Esophagus squamous epithelium (tissue), 5 donors: ENCODE data around the gene MBD3L2. TPM values are rescaled to one million over a fixed set of nuclear protein-coding genes. Genes with fewer than 3 reads are reported as not detected.
A peak's percentile ranks its signal among the peaks of the same experiment; 100 is the strongest.

Experiments used
- DNase-seq: peaks from one replicate; lab custom pipeline; 2025; lab: John Stamatoyannopoulos, UW
- H3K27ac ChIP-seq, 4 donors: fragments of 200-600 bp; sonication (generic); one replicate each; pipeline ENCODE4 v1.5.1; 2016 to 2019; ENCODE audit warnings: mild to moderate bottlenecking in 1 of 4
- H3K27me3 ChIP-seq, 4 donors: fragments of 200-600 bp; sonication (generic); 1 replicate in 3 of 4; 2 replicates in 1 of 4; pipeline versions ENCODE4 v1.5.1 to v1.6.0; 2017 to 2021; ENCODE audit warnings: antibody characterized with exemption in 1 of 4
- H3K36me3 ChIP-seq, 3 donors: fragments of 200-600 bp; sonication (generic); one replicate each; pipeline ENCODE4 v1.5.1; 2016 to 2019
- H3K4me1 ChIP-seq, 3 donors: fragments of 200-600 bp; sonication (generic); one replicate each; pipeline ENCODE4 v1.5.1; 2017 to 2019
- H3K4me3 ChIP-seq, 4 donors: fragments of 200-600 bp; sonication (generic); 1 replicate in 3 of 4; 2 replicates in 1 of 4; pipeline ENCODE4 v1.5.1; 2016 to 2019; ENCODE audit warnings: mild to moderate bottlenecking in 2 of 4, moderate library complexity in 1 of 4
- H3K9me3 ChIP-seq, 3 donors: fragments of 200-600 bp; sonication (generic); one replicate each; pipeline ENCODE4 v1.5.1; 2016 to 2019
- CTCF ChIP-seq, 6 experiments: fragments of 450-650 bp in 4 of 6; fragments of 200-600 bp in 2 of 6; sonication (generic) in 2 of 6; IDR thresholded peaks; one replicate each; pipeline ENCODE4 v1.5.1; 2016 to 2019; ENCODE audit warnings: antibody characterized with exemption in 6 of 6, mild to moderate bottlenecking in 4 of 6, moderate library complexity in 4 of 6
- POLR2A ChIP-seq, 4 donors: fragments of 450-650 bp; IDR thresholded peaks; one replicate each; pipeline ENCODE4 v1.6.1; 2017; ENCODE audit warnings: antibody characterized with exemption in 4 of 4, mild to moderate bottlenecking in 4 of 4, moderate library complexity in 3 of 4
- WGBS, 2 donors: methylation state at CpG; one replicate each; pipeline ENCODE4 v1.1.5; 2018; 5-methylcytosine and 5-hydroxymethylcytosine counted together
- intact Hi-C: fragments of 100-400 bp; cut with DNase I; formaldehyde crosslinking; loops from one replicate; pipeline ENCODE4 v1.15.0; 2022
- total RNA-seq, 4 donors: library from RNA; depleted of rRNA; stranded (reverse); fragments of >200 nt; gene quantifications; one replicate each; pipeline ENCODE4 v1.1.0, GENCODE V29; 2016
- donor health status: DM: yes; HTN: yes; CAD: no.

Gene MBD3L2
- total RNA-seq, 4 donors from 2014 or later, result not detected

GRCh38 chr19:7076151-7076550, 27.0 kb downstream of the MBD3L2 start:
- H3K4me1 ChIP-seq, result peaks cover 0 to under 1% (median 0%) of the 10 kb centered on the region in 3 donors
- 97 to 100% methylated on average over 5 of the region's 6 CpGs for WGBS, 2 donors
- TF ChIP-seq CTCF (IDR thresholded peaks at IDR 0.05) (no peak), POLR2A (IDR thresholded peaks at IDR 0.05) (no peak)
- H3K27ac ChIP-seq, result no peak overlapping the region
- H3K4me3 ChIP-seq, result no peak overlapping the region
- no peaks in the 10 kb centered on the region for H3K27me3 ChIP-seq
- H3K36me3 ChIP-seq, result peaks cover 60 to 100% (median 86%) of the 10 kb centered on the region in 3 donors
- no peak for DNase-seq
- peaks cover under 1 to 66% (median 52%) of the 10 kb centered on the region in 3 donors for H3K9me3 ChIP-seq
- intact Hi-C loops, result no loop called here

GRCh38 chr19:7078008-7078407, 28.9 kb downstream of the MBD3L2 start:
- Histone ChIP-seq H3K9me3 (peaks cover 15 to 84% (median 70%) of the 10 kb centered on the region in 3 donors), H3K4me3 (no peak overlapping the region), H3K4me1 (no peaks in the 10 kb centered on the region), H3K27me3 (no peaks in the 10 kb centered on the region), H3K36me3 (peaks cover 76 to 100% (median 96%) of the 10 kb centered on the region in 3 donors), H3K27ac (no peak overlapping the region)
- WGBS, 2 donors, result 95 to 100% methylated on average over 2 of the region's 2 CpGs
- no peak for TF ChIP-seq POLR2A (IDR thresholded peaks at IDR 0.05)
- intact Hi-C loops, result no loop called here
- no peak for DNase-seq

GRCh38 chr19:7083076-7083956, 34.2 kb downstream of the MBD3L2 start:
- Histone ChIP-seq H3K4me1 (no peaks in the 10 kb centered on the region), H3K27me3 (no peaks in the 10 kb centered on the region), H3K4me3 (peak overlapping the region in 1 of 4 donors; percentile 34), H3K27ac (no peak overlapping the region), H3K9me3 (peaks cover 18 to 100% (median 95%) of the 10 kb centered on the region in 3 donors), H3K36me3 (peaks cover 58 to 78% (median 60%) of the 10 kb centered on the region in 3 donors)
- intact Hi-C loops, result no loop called here
- DNase-seq, result no peak
- WGBS, 2 donors, result 96 to 98% methylated on average over 15 of the region's 15 CpGs
- TF ChIP-seq CTCF (IDR thresholded peaks at IDR 0.05), result no peak
- no peak for TF ChIP-seq POLR2A (IDR thresholded peaks at IDR 0.05)

- H3K9me3 ChIP-seq, result peaks cover 0 to 96% (median 43%) of the 10 kb centered on the region in 3 donors
- no peaks in the 10 kb centered on the region for H3K4me1 ChIP-seq
- H3K27ac ChIP-seq, result no peak overlapping the region
- TF ChIP-seq POLR2A (IDR thresholded peaks at IDR 0.05), result no peak
- no peak for TF ChIP-seq CTCF (IDR thresholded peaks at IDR 0.05)
- DNase-seq, result no peak
- no peak overlapping the region for H3K4me3 ChIP-seq
- no peaks in the 10 kb centered on the region for H3K27me3 ChIP-seq
- peaks cover 2 to 30% (median 10%) of the 10 kb centered on the region in 3 donors for H3K36me3 ChIP-seq
- 85 to 93% methylated on average over 6 of the region's 6 CpGs for WGBS, 2 donors
- intact Hi-C loops, result no loop called here
Measured at GRCh38 chr19:7088999-7089398, 39.9 kb downstream of the MBD3L2 start.

GRCh38 chr19:7098096-7098495, 49.0 kb downstream of the MBD3L2 start:
- Histone ChIP-seq H3K9me3 (peaks cover 0 to 33% (median 0%) of the 10 kb centered on the region in 3 donors), H3K27ac (peak overlapping the region in 1 of 4 donors; percentile 96), H3K4me3 (peak overlapping the region in 1 of 4 donors; percentile 71), H3K4me1 (peaks cover 0 to 21% (median 7%) of the 10 kb centered on the region in 3 donors), H3K27me3 (peaks cover 0 to 9% (median 0%) of the 10 kb centered on the region in 4 donors), H3K36me3 (no peaks in the 10 kb centered on the region)
- DNase-seq, result no peak
- 96 to 98% methylated on average over 3 of the region's 3 CpGs for WGBS, 2 donors
- TF ChIP-seq POLR2A (IDR thresholded peaks at IDR 0.05) (no peak), CTCF (IDR thresholded peaks at IDR 0.05) (no peak)
- intact Hi-C loops, result no loop called here
